HG02763 (cell line): ENCODE data around the gene ZNF605.
"Not testable (repeated sequence)": the region's sequence is repeated elsewhere in the genome, so short reads cannot be mapped to it uniquely, and the experiment has no call there.

Experiments used
- ATAC-seq: cut with Tn5 transposase; IDR thresholded peaks from one replicate; pipeline ENCODE4 v1.9.1; 2021; ENCODE audit warnings: mild to moderate bottlenecking, moderate library complexity; ENCODE audit not compliant: unreplicated experiment

Gene ZNF605

GRCh38 chr12:132956011-132956788, at the start of gene ZNF605:
Gene ZNF605, minus strand, starts transcription at chr12:132956306. Its CDS starts 10,671 bp downstream, at chr12:132945635.
- peak; percentile 95 for ATAC-seq

DNA sequence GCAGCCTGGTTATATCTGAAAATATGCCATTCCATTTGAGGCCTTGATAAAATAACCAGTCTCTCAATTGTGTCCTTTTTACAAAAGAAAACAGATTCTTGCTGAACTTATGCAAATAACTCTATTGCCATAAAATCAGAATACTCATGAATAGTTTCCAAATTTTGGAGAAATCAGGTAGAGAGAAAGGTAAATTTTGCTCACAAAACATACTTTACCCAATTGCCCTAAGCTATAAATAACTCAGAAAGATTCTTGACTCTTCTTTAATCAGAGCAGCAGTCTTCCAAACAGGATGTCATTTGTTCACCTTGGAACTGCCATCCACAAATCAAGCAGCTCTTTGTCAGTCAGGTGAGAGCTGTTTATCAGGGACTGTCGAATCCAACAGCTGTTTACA, 42.6 kb upstream of the ZNF605 start:
- ATAC-seq = no peak

GRCh38 chr12:132986885-132987225, 30.7 kb upstream of the ZNF605 start:
- ATAC-seq = no peak

DNA sequence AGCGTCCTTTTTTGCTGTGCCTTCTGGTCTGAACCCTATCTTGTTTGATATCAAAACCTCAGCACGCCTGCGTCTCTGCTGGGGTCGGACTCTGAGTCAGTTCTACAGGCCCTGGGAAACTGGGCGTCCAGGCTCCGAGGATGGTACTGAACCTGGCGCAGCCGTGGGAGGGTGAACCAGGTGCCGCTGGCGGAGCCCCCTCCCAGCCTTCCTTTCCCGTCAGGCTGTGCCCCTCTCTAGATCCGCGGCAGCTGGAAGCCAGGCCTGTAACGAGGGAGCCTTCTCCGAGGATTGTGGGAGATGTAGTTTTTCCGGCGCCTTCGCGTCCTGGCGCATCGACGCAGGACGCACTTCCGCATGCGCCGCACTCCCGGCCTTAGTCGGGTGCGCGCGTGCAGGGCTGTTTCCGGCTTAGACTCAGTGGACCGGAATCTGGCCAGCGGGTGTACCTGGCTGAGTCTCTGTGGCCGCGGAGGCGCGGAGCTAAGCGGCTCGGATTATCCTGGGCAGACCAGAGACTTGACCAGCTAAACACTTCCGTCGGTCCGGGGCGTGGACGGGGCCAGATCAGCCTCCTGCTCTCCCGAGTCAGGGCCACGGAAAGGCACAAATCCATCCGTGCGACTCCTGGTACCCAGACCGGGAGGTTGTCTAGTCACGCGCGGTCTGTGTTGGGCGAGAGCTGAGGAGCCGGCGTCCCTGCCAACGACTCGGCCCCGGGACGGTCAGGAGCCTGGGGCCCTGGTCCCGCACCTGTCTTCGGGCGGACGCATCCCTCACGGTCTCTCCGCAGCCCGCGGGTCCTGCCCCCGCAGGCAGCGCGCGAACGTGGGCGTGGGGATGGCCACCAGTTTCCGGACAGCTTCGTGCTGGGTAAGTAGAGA, 30.1 kb upstream of the ZNF605 start, which contains the start of gene ZNF26:
ZNF26 (plus strand) TSS at position 367 of the 884 bp plus-strand sequence; CDS start at position 841, 474 bp downstream.
- ATAC-seq = peak; percentile 97

GRCh38 chr12:132976870-132977269, 20.8 kb upstream of the ZNF605 start:
- ATAC-seq = not testable (repeated sequence)

DNA sequence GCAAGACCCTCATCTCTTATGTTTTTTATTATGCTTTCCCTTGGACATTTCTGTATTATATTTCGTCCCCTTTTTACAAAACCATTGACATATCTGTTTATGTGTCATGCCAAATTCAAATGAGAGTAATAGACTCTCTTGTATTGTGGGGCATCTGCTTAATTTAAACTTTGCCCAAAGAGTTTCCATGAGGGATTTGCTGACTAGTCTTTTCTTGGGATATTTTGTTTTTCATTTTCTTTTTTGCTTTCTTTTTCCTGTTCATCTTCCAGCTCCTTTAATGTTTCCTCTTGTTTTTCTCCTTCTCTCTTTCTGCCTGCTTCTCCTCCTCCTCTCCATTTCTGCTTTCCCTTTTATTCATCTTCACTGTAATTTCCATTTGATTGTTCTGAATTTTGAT, 16.3 kb upstream of the ZNF605 start:
- ATAC-seq = no peak

GRCh38 chr12:132967736-132968135, 11.6 kb upstream of the ZNF605 start:
- no peak for ATAC-seq

- no peak for ATAC-seq
These were observed 10.7 kb upstream of the ZNF605 start for GRCh38 chr12:132966676-132967415.

GRCh38 chr12:132965796-132966195, 9.7 kb upstream of the ZNF605 start:
- ATAC-seq = no peak

DNA sequence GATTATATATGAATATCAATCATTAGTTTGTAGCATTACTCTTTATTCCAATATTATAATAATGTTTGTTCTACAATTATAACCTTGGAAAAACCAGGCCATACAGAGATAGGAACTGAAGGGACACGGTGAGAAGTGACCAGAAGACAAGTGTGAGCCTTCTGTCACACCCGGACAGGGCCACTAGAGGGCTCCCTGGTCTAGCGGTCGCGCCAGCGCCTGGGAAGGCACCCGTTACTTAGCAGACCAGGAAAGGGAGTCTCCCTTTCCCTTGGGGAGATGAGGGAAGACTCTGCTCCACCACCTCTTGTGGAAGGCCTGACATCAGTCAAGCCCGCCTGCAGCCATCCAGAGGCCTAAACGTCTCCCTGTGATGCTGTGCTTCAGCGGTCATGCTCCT, 7.8 kb upstream of the ZNF605 start:
- not testable (repeated sequence) for ATAC-seq

GRCh38 chr12:132961790-132962189, 5.7 kb upstream of the ZNF605 start:
- not testable (repeated sequence) for ATAC-seq

DNA sequence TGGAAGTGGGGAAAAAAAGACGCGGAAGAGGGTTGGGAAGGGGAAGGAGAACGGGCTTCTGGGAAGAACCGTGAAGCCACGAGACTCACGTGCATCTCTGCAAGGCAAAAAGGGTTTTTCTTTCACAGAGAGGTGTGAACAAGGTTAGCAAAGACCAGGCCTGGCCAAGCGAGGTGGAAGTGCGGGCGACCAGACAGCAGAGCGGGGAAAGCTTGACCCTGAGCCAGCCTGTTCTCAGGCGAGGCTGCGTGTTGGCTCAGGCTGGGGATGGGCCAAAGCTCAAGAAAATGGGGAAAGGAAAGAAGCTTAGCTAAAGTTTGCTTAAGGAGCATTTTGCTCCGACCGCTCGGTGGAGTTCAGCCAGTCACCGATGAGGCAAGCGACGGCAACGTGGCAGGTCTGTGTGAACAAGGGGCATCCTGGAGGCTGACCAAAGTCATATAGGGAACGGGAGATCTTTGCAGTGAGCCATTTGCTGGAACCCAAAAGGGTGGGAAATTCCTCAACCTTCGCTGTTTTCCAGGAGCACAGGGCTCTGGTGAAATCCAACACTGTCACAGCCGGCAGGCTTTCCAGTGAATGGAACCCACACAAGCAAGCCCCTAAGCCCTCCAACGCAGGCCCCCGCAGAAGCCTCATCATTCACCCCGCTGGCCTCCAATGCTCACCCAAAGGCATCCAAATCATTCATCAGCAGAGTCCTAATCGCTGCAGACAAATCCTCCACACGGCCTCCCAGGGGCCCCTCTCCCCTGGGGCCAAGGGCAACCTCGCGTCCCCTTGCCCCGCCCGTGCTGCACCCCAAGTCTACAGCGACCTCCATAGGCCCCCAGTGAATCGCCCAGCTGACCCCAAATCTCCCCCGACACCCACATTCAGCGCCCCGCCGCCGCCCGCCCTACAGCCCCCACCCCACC, 754 bp downstream of the ZNF605 start:
- peak; percentile 29 for ATAC-seq

DNA sequence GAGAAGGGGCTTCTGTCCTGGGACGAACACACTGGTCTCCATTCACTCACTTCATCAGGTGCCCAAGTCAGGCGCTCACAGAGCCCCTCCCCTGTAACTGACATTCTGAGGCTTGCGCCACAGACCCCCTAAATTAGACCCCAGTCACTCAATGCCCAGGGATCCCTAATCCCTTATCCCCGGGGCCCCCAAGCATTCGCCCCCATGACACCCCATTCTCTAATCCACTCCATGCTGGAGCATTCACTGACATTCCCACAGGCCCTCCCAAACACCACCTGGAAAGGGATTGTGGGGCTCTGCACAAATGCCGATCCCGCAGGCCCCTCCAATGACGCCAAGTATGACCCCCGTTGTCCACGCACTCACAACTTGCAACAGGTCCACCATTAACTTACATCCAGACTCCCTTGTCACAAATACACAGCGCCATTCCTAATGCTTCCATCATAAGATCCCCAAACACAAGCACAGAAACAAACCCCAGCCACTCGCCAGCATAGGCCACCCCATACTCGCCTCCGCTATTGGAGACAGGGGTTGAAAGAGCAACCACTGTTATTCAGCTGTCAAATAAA, 1.5 kb downstream of the ZNF605 start:
- ATAC-seq = no peak

DNA sequence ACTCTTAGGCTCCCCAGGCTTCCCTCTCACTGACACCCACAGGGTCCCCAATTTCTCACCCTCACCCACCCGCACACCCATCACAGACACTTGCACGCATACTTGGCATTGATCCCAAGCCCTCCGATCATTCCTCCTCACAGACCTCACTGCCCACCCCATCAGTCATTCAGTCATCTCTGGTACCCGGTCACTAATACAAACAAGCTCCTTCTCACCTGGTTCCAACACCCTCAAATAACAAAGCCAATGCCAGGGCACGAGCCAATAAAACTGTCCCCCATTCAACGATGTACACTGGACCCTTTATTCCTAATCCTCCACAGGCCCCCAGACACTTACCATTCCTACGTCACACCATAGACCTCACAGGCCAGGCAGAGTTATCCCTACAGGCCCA, 2.3 kb downstream of the ZNF605 start:
- ATAC-seq = no peak

GRCh38 chr12:132953163-132953425, 3.0 kb downstream of the ZNF605 start:
- no peak for ATAC-seq

DNA sequence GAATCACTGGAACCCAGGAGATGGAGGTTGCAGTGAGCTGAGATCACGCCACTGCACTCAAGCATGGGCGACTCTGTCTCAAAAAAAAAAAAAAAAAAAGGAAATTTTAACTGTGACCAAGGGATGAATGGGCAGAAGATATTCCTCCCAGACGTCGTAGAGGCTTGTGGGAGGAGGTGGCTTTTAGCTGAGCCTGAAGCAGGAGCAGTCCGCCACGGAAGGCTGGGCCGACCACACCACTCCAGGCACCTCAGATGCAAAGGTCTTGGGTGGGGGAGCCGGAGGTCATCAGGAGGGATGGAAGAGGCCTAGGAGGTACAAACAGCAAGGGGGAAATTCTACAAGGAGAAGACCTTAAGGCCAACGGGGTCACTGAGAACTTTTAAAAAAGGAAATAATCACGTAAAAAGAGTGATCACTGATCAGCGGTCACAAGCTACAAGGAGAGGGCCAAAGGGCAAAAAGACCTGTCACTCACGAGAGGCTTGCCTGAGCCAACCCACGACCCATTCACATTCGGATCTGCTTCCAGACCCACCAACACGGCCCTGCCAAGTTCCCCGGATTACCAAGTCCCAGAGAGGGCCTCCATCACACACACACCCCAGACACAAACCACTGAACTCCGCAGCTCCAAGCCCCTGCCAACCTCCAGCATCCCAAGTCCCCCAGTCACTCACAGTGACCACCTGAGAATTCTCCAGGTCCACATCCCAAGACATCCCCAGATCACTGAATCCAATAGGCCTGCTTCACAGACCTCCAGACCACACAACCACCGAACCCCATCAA, 3.5 kb downstream of the ZNF605 start:
- ATAC-seq = no peak

GRCh38 chr12:132951649-132952048, 4.5 kb downstream of the ZNF605 start:
- ATAC-seq = no peak

GRCh38 chr12:132950844-132951535, 5.1 kb downstream of the ZNF605 start:
- no peak for ATAC-seq
